ENCODE data around the gene E4F1. TPM values are rescaled to one million over a fixed set of nuclear protein-coding genes. Genes with fewer than 3 reads are reported as not detected.
A peak's percentile ranks its signal among the peaks of the same experiment; 100 is the strongest.

Gene E4F1
- total and polyA plus RNA-seq, 2 of the 13 experiments (the other 11 are each of a cell fraction or from before 2014, with no cell fraction given): 13.8 to 19.5 TPM

DNA sequence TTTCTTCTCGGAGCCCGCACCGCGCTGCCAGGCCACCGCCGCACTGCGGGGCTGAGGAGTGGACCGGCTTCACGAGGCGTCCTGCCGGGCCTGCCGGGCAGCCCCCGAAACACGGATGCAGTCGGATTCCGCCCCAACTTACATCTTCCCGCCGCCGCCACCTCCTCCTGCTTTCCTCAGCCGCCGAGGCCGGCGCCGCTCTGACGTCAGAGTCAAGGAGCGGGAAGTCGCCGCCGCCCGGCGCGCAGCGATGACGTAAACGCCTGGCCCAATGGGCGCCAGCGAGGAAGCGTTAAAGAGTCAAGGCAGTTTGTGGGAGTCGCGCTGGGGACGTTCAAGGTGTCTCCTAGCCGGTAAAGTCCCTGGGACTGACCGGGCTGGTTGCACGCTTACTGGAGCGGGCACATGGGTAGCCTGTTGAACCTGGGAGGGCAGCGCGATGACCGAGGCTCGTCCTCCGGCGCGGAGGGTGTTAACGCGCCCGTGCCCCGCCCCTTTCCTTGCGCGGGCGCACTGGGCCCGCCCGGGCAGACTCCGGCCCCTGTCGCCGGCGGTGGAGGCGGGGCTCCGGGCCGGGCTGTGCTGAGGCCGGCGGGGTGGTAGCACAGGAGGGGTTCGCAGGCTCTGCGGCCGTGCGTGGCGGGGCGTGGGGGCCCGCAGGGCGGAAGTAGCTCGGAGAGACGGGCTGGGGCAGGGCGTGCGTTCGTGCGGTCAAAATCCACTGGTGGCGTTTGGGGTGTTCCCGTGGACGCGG, 44.7 kb downstream of the E4F1 start, which contains the start of gene RNPS1 (continued):
- TF ChIP-seq, protein P1, sequence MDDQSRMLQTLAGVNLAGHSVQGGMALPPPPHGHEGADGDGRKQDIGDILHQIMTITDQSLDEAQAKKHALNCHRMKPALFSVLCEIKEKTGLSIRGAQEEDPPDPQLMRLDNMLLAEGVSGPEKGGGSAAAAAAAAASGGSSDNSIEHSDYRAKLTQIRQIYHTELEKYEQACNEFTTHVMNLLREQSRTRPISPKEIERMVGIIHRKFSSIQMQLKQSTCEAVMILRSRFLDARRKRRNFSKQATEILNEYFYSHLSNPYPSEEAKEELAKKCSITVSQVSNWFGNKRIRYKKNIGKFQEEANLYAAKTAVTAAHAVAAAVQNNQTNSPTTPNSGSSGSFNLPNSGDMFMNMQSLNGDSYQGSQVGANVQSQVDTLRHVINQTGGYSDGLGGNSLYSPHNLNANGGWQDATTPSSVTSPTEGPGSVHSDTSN (CRISPR knock-in tag; IDR thresholded peaks at IDR 0.05; ENCODE audit: borderline replicate concordance): no peak
- TF ChIP-seq ZNF124 (CRISPR knock-in tag; IDR thresholded peaks at IDR 0.05) (peak; percentile 67; the same call in 1 of the 2 replicates), ZNF138 (CRISPR knock-in tag; IDR thresholded peaks at IDR 0.05; ENCODE audit: low read depth) (peak; percentile 70), U2AF2 (IDR thresholded peaks at IDR 0.05; ENCODE audit: low read depth, low read length) (no peak), ZNF572 (CRISPR knock-in tag; IDR thresholded peaks at IDR 0.05) (no peak), AGO1 (IDR thresholded peaks at IDR 0.05; ENCODE audit: low read depth, low read length, poor library complexity, severe bottlenecking) (peak; percentile 70), NBN (conservative IDR thresholded peaks at IDR 0.05) (no peak), ZEB1 (IDR thresholded peaks at IDR 0.05; ENCODE audit: insufficient replicate concordance, low read depth) (peak; percentile 75), GABPB1 (CRISPR knock-in tag; IDR thresholded peaks at IDR 0.05) (peak; percentile 94), HMG20B (CRISPR knock-in tag; conservative IDR thresholded peaks at IDR 0.05) (no peak), IRX3 (CRISPR knock-in tag; IDR thresholded peaks at IDR 0.05; ENCODE audit: borderline replicate concordance, low read depth) (peak; percentile 49; the same call in 1 of the 2 replicates), ISX (CRISPR knock-in tag; conservative IDR thresholded peaks at IDR 0.05) (no peak; the same call in 1 of the 2 replicates), PHF20 (CRISPR knock-in tag; IDR thresholded peaks at IDR 0.05) (peak; percentile 94), SCMH1 (CRISPR knock-in tag; IDR thresholded peaks at IDR 0.05; ENCODE audit: borderline replicate concordance) (no peak), MEIS1 (CRISPR knock-in tag; IDR thresholded peaks at IDR 0.05; ENCODE audit: borderline replicate concordance) (peak; percentile 75), ZFP62 (CRISPR knock-in tag; IDR thresholded peaks at IDR 0.05) (no peak), ZBTB1 (CRISPR knock-in tag; IDR thresholded peaks at IDR 0.05; ENCODE audit: borderline replicate concordance) (0 out of 2 replicates have a peak, but pooled peaks have one; percentile 36), ZNF775 (CRISPR knock-in tag; IDR thresholded peaks at IDR 0.05; ENCODE audit: borderline replicate concordance) (no peak), ZNF879 (CRISPR knock-in tag; IDR thresholded peaks at IDR 0.05) (peak; percentile 53; the same call in 1 of the 2 replicates), POGZ (CRISPR knock-in tag; IDR thresholded peaks at IDR 0.05) (peak; percentile 87), ZC3H13 (CRISPR knock-in tag; IDR thresholded peaks at IDR 0.05) (peak; percentile 64), ETV5 (CRISPR knock-in tag; IDR thresholded peaks at IDR 0.05; ENCODE audit: borderline replicate concordance) (no peak; the same call in 1 of the 2 replicates), RELA (CRISPR knock-in tag; IDR thresholded peaks at IDR 0.05) (0 out of 2 replicates have a peak, but pooled peaks have one; percentile 32), ZNF747 (CRISPR knock-in tag; IDR thresholded peaks at IDR 0.05; ENCODE audit: borderline replicate concordance) (no peak; the same call in 1 of the 2 replicates)
- TF ChIP-seq, protein P2, sequence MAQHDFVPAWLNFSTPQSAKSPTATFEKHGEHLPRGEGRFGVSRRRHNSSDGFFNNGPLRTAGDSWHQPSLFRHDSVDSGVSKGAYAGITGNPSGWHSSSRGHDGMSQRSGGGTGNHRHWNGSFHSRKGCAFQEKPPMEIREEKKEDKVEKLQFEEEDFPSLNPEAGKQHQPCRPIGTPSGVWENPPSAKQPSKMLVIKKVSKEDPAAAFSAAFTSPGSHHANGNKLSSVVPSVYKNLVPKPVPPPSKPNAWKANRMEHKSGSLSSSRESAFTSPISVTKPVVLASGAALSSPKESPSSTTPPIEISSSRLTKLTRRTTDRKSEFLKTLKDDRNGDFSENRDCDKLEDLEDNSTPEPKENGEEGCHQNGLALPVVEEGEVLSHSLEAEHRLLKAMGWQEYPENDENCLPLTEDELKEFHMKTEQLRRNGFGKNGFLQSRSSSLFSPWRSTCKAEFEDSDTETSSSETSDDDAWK (CRISPR knock-in tag; IDR thresholded peaks at IDR 0.05): no peak
- TF ChIP-seq, protein P3, sequence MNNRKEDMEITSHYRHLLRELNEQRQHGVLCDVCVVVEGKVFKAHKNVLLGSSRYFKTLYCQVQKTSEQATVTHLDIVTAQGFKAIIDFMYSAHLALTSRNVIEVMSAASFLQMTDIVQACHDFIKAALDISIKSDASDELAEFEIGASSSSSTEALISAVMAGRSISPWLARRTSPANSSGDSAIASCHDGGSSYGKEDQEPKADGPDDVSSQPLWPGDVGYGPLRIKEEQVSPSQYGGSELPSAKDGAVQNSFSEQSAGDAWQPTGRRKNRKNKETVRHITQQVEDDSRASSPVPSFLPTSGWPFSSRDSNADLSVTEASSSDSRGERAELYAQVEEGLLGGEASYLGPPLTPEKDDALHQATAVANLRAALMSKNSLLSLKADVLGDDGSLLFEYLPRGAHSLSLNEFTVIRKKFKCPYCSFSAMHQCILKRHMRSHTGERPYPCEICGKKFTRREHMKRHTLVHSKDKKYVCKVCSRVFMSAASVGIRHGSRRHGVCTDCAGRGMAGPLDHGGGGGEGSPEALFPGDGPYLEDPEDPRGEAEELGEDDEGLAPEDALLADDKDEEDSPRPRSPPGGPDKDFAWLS (CRISPR knock-in tag; IDR thresholded peaks at IDR 0.05; ENCODE audit: borderline replicate concordance): peak; percentile 79; the same call in 1 of the 2 replicates
